ENCODE measurements around the gene ZSCAN5B.

The ZSCAN5B gene

GRCh38 chr19:56140583-56141416 is 56.8 kb downstream of the ZSCAN5B start, which contains the start of gene ZNF444:
ZNF444 (plus strand) TSS chr19:56141287; CDS start chr19:56146912, 5,625 bp downstream.
- no peak for TF ChIP-seq CTCF (IDR thresholded peaks at IDR 0.05; ENCODE audit: insufficient read depth, low read depth, low read length, missing control alignments)
- peak within 1 kb of the TSS; percentile 72 for H3K4me3 ChIP-seq (ENCODE audit: low read depth, low read length)
- DNase-seq (ENCODE audit: low read depth): peak; percentile 99

GRCh38 chr19:56139847-56140582 is 57.6 kb downstream of the ZSCAN5B start:
- no peak for DNase-seq (ENCODE audit: low read depth)
- peak overlapping the region; percentile 72 for H3K4me3 ChIP-seq (ENCODE audit: low read depth, low read length)
- TF ChIP-seq CTCF (IDR thresholded peaks at IDR 0.05; ENCODE audit: insufficient read depth, low read depth, low read length, missing control alignments): no peak
